K562 (cell line): ENCODE measurements around the gene FAM174C. TPM values are rescaled to one million over a fixed set of nuclear protein-coding genes. Genes with fewer than 3 reads are reported as not detected.

Experiments
- CBFB ChIP-seq: sonication (generic); formaldehyde crosslinking; IDR thresholded peaks from 2 replicates; pipeline ENCODE4 v1.4.0; 2020; ENCODE audit warnings: mild to moderate bottlenecking, missing genetic modification reagents
- CBX3 ChIP-seq, 2 experiments: IDR thresholded peaks; 1 replicate in 1 of 2; 2 replicates in 1 of 2; pipeline ENCODE4 v1.6.1; 2012; ENCODE audit warnings: inconsistent platforms in 2 of 2, low read length in 2 of 2, borderline replicate concordance in 1 of 2, control low read depth in 1 of 2
- CBX5 ChIP-seq: IDR thresholded peaks from 2 replicates; pipeline ENCODE4 v1.6.1; 2014; ENCODE audit warnings: low read depth, borderline replicate concordance
- CREB1 ChIP-seq, 2 experiments: sonication (generic) in 1 of 2; formaldehyde crosslinking in 1 of 2; IDR thresholded peaks; 2 replicates each; pipeline versions ENCODE4 v1.6.1 to v1.8.0; 2012 to 2022; ENCODE audit warnings: inconsistent platforms in 1 of 2, mild to moderate bottlenecking in 1 of 2, missing genetic modification reagents in 1 of 2, moderate library complexity in 1 of 2
- EGR1 ChIP-seq: fragments of 450-650 bp; conservative IDR thresholded peaks from 2 replicates; pipeline ENCODE4 v1.6.1; 2017; ENCODE audit warnings: mild to moderate bottlenecking
- FOXA3 ChIP-seq, 2 experiments: fragments of 450-650 bp in 1 of 2; sonication (generic) in 1 of 2; formaldehyde crosslinking; IDR thresholded peaks in 1 of 2; conservative IDR thresholded peaks in 1 of 2; 2 replicates each; pipeline versions ENCODE4 v1.4.0 to v1.8.0; 2020 to 2022; ENCODE audit warnings: mild to moderate bottlenecking in 2 of 2, missing genetic modification reagents in 1 of 2
- FOXJ2 ChIP-seq: fragments of 200-800 bp; sonication (Bioruptor generic); IDR thresholded peaks from 2 replicates; pipeline ENCODE4 v1.6.1; 2016; ENCODE audit warnings: missing genetic modification characterization, missing compliant biosample characterization
- MBD2 ChIP-seq: sonication (generic); IDR thresholded peaks from 2 replicates; pipeline ENCODE4 v1.6.1; 2016; ENCODE audit warnings: low read depth, borderline replicate concordance
- POLR2A ChIP-seq: fragments of 450-650 bp; conservative IDR thresholded peaks from 2 replicates; pipeline ENCODE4 v1.6.1; 2016
- PTTG1 ChIP-seq: fragments of 450-650 bp; IDR thresholded peaks from 2 replicates; pipeline ENCODE4 v1.6.1; 2016; ENCODE audit warnings: low read depth, mild to moderate bottlenecking, missing genetic modification characterization, missing compliant biosample characterization
- TCFL5 ChIP-seq: fragments of 250-450 bp; sonication (Bioruptor Pico); conservative IDR thresholded peaks from 2 replicates; pipeline ENCODE4 v1.6.1; 2021; ENCODE audit warnings: mild to moderate bottlenecking, moderate library complexity, matching md5 sums
- WHSC1 ChIP-seq: IDR thresholded peaks from one replicate; pipeline ENCODE4 v1.6.1; 2012; ENCODE audit warnings: low read length, control low read depth, inconsistent platforms
- ZFP1 ChIP-seq: fragments of 450-650 bp; formaldehyde crosslinking; IDR thresholded peaks from 2 replicates; pipeline ENCODE4 v1.4.0; 2020; ENCODE audit warnings: mild to moderate bottlenecking, mixed read lengths
- ZFX ChIP-seq: sonication (generic); formaldehyde crosslinking; IDR thresholded peaks from 2 replicates; pipeline ENCODE4 v1.8.0; 2022; ENCODE audit warnings: mild to moderate bottlenecking, missing genetic modification reagents, moderate library complexity
- ZNF3 ChIP-seq: fragments of 250-450 bp; sonication (Bioruptor Pico); IDR thresholded peaks from 2 replicates; pipeline ENCODE4 v1.5.0; 2021; ENCODE audit warnings: mild to moderate bottlenecking, moderate library complexity
- polyA plus RNA-seq, 8 experiments: library from polyadenylated mRNA; depleted of rRNA in 4 of 8; stranded (reverse) in 5 of 8; unstranded in 3 of 8; fragments of >200 nt; fragmentation: Nextera tagmentation in 2 of 8; fragmentation: Illumina TruSeq in 1 of 8; extraction: Ambion mirVana in 2 of 8; extraction: Trizol in 1 of 8; gene quantifications; 2 replicates each; pipeline versions ENCODE4 v1.2.1 to v1.2.3, GENCODE V29; 2011 to 2014; ENCODE audit warnings: inconsistent platforms in 1 of 8, missing spikeins in 1 of 8
- total RNA-seq, 7 experiments: library from RNA; depleted of rRNA in 6 of 7; stranded (reverse); fragments of >200 nt in 6 of 7; fragmentation: Illumina TruSeq in 2 of 7; extraction: Trizol in 2 of 7; gene quantifications; 2 replicates each; pipeline versions ENCODE4 v1.2.1 to v1.2.3, GENCODE V29; 2011 to 2021; ENCODE audit warnings: low replicate concordance in 1 of 7
- TF ChIP-seq, protein P1 (sequence below): fragments of 250-450 bp; sonication (Bioruptor Pico); IDR thresholded peaks from 2 replicates; pipeline ENCODE4 v1.8.0; 2021; ENCODE audit warnings: moderate library complexity, mild to moderate bottlenecking, inconsistent platforms
- TF ChIP-seq, protein P2 (sequence below), 2 experiments: fragments of 450-650 bp in 1 of 2; IDR thresholded peaks; 2 replicates each; pipeline ENCODE4 v1.6.1; 2011 to 2017; ENCODE audit warnings: low read depth in 2 of 2, antibody characterized with exemption in 1 of 2, borderline replicate concordance in 1 of 2, low read length in 1 of 2, mild to moderate bottlenecking in 1 of 2, mixed read lengths in 1 of 2; ENCODE audit not compliant: control insufficient read depth in 1 of 2
- TF ChIP-seq, protein P3 (sequence below): fragments of 250-450 bp; sonication (Bioruptor Pico); IDR thresholded peaks from 2 replicates; pipeline ENCODE4 v1.8.0; 2022; ENCODE audit warnings: inconsistent platforms, mild to moderate bottlenecking, moderate library complexity, borderline replicate concordance
- TF ChIP-seq, protein P4 (sequence below): fragments of 250-450 bp; sonication (Bioruptor Pico); IDR thresholded peaks from 2 replicates; pipeline ENCODE4 v1.8.0; 2021; ENCODE audit warnings: borderline replicate concordance, mild to moderate bottlenecking, moderate library complexity; ENCODE audit not compliant: poor library complexity, severe bottlenecking
- TF ChIP-seq, protein P5 (sequence below): sonication (generic); formaldehyde crosslinking; IDR thresholded peaks from 2 replicates; pipeline ENCODE4 v1.8.0; 2022; ENCODE audit warnings: mild to moderate bottlenecking, missing genetic modification reagents
- TF ChIP-seq, protein P6 (sequence below): fragments of 450-650 bp; IDR thresholded peaks from 2 replicates; pipeline ENCODE4 v1.6.1; 2016; ENCODE audit warnings: antibody characterized with exemption

Gene FAM174C
- total and polyA plus RNA-seq, 9 of the 15 experiments (the other 6 are each of a cell fraction or from before 2014, with no cell fraction given) = 0.66 to 89.6 (median 20.3) TPM

DNA sequence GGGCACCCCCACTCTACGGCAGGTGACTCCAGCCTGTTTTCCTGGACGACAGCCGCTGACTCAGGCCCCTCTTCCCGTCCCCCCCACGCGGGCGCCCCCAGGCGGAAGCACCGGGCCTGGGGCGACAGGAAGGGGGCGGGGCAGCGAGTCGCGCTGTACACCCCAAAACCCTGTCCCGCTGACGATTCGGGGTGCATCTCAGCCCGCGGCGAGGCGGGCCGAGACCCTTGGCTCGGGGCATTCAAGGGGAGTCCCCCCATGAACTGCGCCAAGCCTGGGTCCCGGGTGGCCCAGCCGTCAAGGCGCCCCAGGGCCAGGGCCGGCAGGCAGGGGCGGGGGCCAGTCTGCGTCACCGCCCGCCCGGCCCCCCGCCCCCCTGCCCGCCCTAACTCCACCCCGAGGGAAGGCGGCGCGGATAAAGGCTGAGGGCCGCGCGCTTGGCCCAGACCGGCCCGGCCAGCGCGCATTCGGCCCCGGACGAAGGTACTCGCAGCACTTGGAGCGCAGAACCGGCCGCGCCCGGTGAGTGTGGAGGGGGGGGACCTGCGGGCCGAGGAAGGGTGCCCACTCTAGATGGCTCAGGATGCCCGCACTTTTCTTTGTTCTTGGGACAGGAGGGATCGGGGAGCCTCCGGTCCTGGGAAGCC lies 27.1 kb upstream of the FAM174C start, which contains the start of gene MIDN (continued):
- TF ChIP-seq, protein P1, sequence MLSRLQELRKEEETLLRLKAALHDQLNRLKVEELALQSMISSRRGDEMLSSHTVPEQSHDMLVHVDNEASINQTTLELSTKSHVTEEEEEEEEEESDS (CRISPR knock-in tag) = no peak
- 0 out of 2 replicates have a peak, but pooled peaks have one; percentile 15 for TF ChIP-seq MBD2
- peak; percentile 97 for TF ChIP-seq POLR2A
- no peak for TF ChIP-seq FOXJ2 (tag)
- TF ChIP-seq CREB1 (IDR thresholded peaks at IDR 0.05) = 0 out of 2 replicates have a peak, but pooled peaks have one; percentile 25
- TF ChIP-seq CREB1 (CRISPR knock-in tag; IDR thresholded peaks at IDR 0.05) = no peak; the same call in 1 of the 2 replicates
- no peak for TF ChIP-seq ZFP1 (CRISPR knock-in tag)
- no peak for TF ChIP-seq ZNF3
- 0 out of 2 replicates have a peak, but pooled peaks have one; percentile 20 for TF ChIP-seq CBFB (CRISPR knock-in tag)
- TF ChIP-seq, protein P2, sequence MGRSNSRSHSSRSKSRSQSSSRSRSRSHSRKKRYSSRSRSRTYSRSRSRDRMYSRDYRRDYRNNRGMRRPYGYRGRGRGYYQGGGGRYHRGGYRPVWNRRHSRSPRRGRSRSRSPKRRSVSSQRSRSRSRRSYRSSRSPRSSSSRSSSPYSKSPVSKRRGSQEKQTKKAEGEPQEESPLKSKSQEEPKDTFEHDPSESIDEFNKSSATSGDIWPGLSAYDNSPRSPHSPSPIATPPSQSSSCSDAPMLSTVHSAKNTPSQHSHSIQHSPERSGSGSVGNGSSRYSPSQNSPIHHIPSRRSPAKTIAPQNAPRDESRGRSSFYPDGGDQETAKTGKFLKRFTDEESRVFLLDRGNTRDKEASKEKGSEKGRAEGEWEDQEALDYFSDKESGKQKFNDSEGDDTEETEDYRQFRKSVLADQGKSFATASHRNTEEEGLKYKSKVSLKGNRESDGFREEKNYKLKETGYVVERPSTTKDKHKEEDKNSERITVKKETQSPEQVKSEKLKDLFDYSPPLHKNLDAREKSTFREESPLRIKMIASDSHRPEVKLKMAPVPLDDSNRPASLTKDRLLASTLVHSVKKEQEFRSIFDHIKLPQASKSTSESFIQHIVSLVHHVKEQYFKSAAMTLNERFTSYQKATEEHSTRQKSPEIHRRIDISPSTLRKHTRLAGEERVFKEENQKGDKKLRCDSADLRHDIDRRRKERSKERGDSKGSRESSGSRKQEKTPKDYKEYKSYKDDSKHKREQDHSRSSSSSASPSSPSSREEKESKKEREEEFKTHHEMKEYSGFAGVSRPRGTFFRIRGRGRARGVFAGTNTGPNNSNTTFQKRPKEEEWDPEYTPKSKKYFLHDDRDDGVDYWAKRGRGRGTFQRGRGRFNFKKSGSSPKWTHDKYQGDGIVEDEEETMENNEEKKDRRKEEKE (IDR thresholded peaks at IDR 0.05; ENCODE audit: borderline replicate concordance in 1 of 2, control insufficient read depth in 1 of 2, low read depth in 2 of 2, low read length in 1 of 2) = no peak
- no peak for TF ChIP-seq CBX3 (IDR thresholded peaks at IDR 0.05; ENCODE audit: borderline replicate concordance in 1 of 2, low read length in 2 of 2)
- TF ChIP-seq, protein P3, sequence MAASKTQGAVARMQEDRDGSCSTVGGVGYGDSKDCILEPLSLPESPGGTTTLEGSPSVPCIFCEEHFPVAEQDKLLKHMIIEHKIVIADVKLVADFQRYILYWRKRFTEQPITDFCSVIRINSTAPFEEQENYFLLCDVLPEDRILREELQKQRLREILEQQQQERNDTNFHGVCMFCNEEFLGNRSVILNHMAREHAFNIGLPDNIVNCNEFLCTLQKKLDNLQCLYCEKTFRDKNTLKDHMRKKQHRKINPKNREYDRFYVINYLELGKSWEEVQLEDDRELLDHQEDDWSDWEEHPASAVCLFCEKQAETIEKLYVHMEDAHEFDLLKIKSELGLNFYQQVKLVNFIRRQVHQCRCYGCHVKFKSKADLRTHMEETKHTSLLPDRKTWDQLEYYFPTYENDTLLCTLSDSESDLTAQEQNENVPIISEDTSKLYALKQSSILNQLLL (CRISPR knock-in tag) = no peak
- TF ChIP-seq EGR1 = peak; percentile 71
- TF ChIP-seq WHSC1 = no peak
- no peak for TF ChIP-seq FOXA3 (CRISPR knock-in tag; conservative IDR thresholded peaks at IDR 0.05 in 1 of 2, IDR thresholded peaks at IDR 0.05 in 1 of 2)
- no peak for TF ChIP-seq TCFL5 (CRISPR knock-in tag)
- no peak for TF ChIP-seq PTTG1 (tag)
- TF ChIP-seq, protein P4, sequence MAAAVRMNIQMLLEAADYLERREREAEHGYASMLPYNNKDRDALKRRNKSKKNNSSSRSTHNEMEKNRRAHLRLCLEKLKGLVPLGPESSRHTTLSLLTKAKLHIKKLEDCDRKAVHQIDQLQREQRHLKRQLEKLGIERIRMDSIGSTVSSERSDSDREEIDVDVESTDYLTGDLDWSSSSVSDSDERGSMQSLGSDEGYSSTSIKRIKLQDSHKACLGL = no peak
- TF ChIP-seq, protein P5, sequence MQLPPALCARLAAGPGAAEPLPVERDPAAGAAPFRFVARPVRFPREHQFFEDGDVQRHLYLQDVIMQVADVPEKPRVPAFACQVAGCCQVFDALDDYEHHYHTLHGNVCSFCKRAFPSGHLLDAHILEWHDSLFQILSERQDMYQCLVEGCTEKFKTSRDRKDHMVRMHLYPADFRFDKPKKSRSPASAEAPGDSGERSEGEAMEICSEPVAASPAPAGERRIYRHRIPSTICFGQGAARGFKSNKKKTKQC (CRISPR knock-in tag) = no peak
- TF ChIP-seq, protein P6, sequence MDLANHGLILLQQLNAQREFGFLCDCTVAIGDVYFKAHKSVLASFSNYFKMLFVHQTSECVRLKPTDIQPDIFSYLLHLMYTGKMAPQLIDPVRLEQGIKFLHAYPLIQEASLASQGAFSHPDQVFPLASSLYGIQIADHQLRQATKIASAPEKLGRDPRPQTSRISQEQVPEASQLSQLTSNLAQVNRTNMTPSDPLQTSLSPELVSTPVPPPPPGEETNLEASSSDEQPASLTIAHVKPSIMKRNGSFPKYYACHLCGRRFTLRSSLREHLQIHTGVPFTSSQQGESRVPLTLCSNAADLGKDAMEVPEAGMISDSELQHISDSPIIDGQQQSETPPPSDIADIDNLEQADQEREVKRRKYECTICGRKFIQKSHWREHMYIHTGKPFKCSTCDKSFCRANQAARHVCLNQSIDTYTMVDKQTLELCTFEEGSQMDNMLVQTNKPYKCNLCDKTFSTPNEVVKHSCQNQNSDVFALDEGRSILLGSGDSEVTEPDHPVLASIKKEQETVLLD = no peak; the same call in 1 of the 2 replicates
- TF ChIP-seq ZFX (CRISPR knock-in tag) = peak; percentile 88
- no peak for TF ChIP-seq CBX5
